Activated T-cell treated with anti-CD3 and anti-CD28 coated beads, Interleukin-2, amount 50 U/mL, for 4 hours (primary cell): ENCODE results near the gene BCAS1. TPM values are rescaled to one million over a fixed set of nuclear protein-coding genes. Genes with fewer than 3 reads are reported as not detected.
A peak's percentile ranks its signal among the peaks of the same experiment; 100 is the strongest.

ENCODE experiments used
- ATAC-seq, 2 donors: fragments of 200-7000 bp; cut with Tn5 transposase; one replicate each; pipeline ENCODE4 v1.10.0; 2021
- DNase-seq: peaks from one replicate; pipeline ENCODE4 v3.0.0-alpha.2; 2020
- H3K27me3 Mint-ChIP-seq: one replicate; pipeline ENCODE4 v1.8.0; 2021; ENCODE audit warnings: low read depth, mixed read lengths
- H3K36me3 Mint-ChIP-seq: one replicate; pipeline ENCODE4 v1.8.0; 2022; ENCODE audit warnings: mixed read lengths; ENCODE audit not compliant: insufficient read depth
- H3K4me1 Mint-ChIP-seq: one replicate; pipeline ENCODE4 v1.8.0; 2021; ENCODE audit warnings: low read depth, mixed read lengths
- H3K4me3 Mint-ChIP-seq: one replicate; pipeline ENCODE4 v1.8.0; 2021; ENCODE audit warnings: mild to moderate bottlenecking, moderate library complexity, mixed read lengths
- H3K9me3 Mint-ChIP-seq: one replicate; pipeline ENCODE4 v1.8.0; 2021; ENCODE audit warnings: mixed read lengths
- total RNA-seq, 3 donors: library from RNA; stranded (reverse); gene quantifications; one replicate each; pipeline ENCODE4 v1.2.1, GENCODE V29; 2021

BCAS1 gene
- total RNA-seq, 3 donors from 2014 or later, result 0.40 TPM; not detected in 2

DNA sequence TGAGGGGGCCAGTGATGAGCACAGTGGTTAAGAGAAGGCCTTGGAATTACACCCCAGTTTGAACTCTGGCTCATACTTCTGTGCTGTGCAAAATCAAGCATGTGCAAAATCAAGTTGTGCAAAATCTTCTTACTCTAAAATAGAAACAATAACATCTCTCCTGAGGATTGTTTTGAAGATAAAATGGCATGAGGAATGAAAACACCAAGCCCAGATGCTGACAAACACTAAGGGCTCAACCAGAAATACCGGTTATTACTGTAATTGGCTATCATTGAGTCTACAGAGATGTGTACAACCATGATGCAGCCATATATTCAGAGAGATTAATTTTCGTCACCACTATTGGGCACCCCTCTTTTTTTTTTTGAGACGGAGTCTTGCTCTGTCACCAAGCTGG lies 5.9 kb upstream of the BCAS1 start:
- ATAC-seq, result no peak
- no peaks in the 10 kb centered on the region for H3K27me3 Mint-ChIP-seq
- peaks cover 21% of the 10 kb centered on the region for H3K4me1 Mint-ChIP-seq
- H3K36me3 Mint-ChIP-seq, result no peaks in the 10 kb centered on the region
- no peaks in the 10 kb centered on the region for H3K9me3 Mint-ChIP-seq
- no peak for DNase-seq
- H3K4me3 Mint-ChIP-seq, result no peak overlapping the region

DNA sequence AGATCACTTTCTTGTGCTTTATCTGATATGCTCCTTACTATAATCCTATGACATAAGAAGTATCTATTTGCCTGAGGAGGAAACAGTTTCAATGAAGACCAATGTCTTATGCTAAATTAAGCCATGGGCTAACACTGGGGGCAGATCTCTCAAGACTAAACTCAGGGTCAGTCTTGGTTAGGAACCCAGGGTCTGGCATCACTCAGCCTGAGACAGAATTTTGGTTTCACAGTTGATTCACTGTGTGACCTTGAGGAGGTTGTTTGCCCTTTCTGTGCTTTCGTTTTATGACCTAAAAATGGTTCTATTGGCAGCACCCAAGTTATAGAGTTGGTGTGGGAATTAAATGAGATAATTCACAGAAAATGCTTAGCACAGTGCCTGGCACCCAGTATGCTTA lies 4.9 kb upstream of the BCAS1 start:
- DNase-seq (no peak), ATAC-seq (no peak)
- Mint-ChIP-seq H3K4me1 (peaks cover 19% of the 10 kb centered on the region), H3K4me3 (no peak overlapping the region), H3K36me3 (no peaks in the 10 kb centered on the region), H3K27me3 (no peaks in the 10 kb centered on the region), H3K9me3 (no peaks in the 10 kb centered on the region)

DNA sequence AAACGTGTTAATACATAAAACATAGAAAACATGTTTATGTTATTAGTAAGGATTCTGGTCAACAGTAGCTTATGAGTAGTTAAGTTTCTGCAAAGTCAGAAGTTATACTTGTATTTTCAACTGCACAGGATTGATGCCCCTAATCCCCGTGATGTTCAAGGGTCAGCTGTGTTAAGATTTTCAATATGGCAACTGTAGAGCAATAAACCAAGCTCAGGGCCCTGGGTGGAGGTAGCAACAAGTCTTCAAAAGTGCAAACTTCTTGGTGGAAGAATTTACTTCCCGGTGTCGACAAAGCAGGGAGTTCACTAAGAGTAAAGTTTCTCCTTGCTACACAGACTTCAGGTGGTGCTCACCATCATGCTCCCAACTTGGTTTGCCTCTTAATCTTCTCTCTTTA lies 4.1 kb upstream of the BCAS1 start:
- Mint-ChIP-seq H3K4me3 (no peak overlapping the region), H3K9me3 (no peaks in the 10 kb centered on the region), H3K36me3 (no peaks in the 10 kb centered on the region), H3K27me3 (no peaks in the 10 kb centered on the region), H3K4me1 (peaks cover 18% of the 10 kb centered on the region)
- DNase-seq (no peak), ATAC-seq (no peak)

DNA sequence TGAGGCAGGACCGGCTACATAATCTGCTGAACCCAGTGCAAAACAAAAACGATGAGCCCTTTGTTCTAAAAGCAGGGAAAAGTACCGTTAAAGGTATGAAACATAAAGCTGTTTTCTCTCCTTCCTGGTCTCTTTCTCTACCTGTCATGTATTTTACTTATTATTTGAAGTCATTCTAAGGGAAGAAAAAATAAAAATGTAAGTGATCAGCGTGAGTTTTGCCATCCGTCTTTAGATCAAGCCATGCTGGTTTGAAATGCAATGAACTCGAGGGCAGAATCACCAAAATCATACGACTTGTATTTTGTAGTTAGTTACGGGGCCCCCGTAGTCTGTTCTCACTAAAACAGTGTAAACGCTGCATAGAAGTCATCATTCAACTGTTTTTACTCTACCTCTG lies 2.9 kb upstream of the BCAS1 start:
- no peak for ATAC-seq
- no peak overlapping the region for H3K4me3 Mint-ChIP-seq
- H3K4me1 Mint-ChIP-seq, result peaks cover 9% of the 10 kb centered on the region

DNA sequence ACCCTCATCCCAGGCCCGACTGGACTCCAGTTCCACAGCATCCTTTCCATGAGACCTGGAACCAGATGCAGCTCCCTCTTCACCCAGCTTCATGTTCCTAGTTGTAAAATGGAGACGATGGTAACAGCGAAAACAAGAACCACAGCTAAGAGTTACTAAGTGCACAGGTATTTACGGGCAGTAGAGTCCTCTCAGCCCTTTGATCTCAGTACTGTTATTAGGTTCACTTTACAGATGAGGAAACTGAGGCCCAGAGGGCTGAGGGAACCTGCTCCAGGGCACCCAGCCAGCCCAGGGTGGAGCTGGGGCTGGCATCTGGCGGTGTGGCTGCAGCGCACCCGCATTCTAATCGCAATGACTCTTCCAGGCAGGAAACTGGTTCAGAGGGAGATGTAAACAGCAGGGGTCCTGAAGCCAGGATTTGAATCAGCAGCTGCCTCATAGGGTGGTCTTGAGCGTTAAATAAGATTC lies 858 bp downstream of the BCAS1 start:
- H3K4me1 Mint-ChIP-seq, result no peaks in the 10 kb centered on the region
- H3K4me3 Mint-ChIP-seq, result no peak overlapping the region
- no peaks in the 10 kb centered on the region for H3K36me3 Mint-ChIP-seq
- H3K9me3 Mint-ChIP-seq, result no peaks in the 10 kb centered on the region
- no peak for DNase-seq
- ATAC-seq, result no peak
- H3K27me3 Mint-ChIP-seq, result peaks cover 3% of the 10 kb centered on the region

More for the DNA sequence above, 2.9 kb upstream of the BCAS1 start:
- no peaks in the 10 kb centered on the region for H3K36me3 Mint-ChIP-seq
- no peak for DNase-seq
- H3K27me3 Mint-ChIP-seq, result no peaks in the 10 kb centered on the region
- H3K9me3 Mint-ChIP-seq, result no peaks in the 10 kb centered on the region

GRCh38 chr20:54068966-54069365 lies 1.4 kb downstream of the BCAS1 start:
- ATAC-seq, result no peak
- no peak for DNase-seq
- no peak overlapping the region for H3K4me3 Mint-ChIP-seq
- no peaks in the 10 kb centered on the region for H3K9me3 Mint-ChIP-seq
- H3K4me1 Mint-ChIP-seq, result peaks cover 3% of the 10 kb centered on the region
- H3K36me3 Mint-ChIP-seq, result no peaks in the 10 kb centered on the region
- H3K27me3 Mint-ChIP-seq, result peaks cover 3% of the 10 kb centered on the region

DNA sequence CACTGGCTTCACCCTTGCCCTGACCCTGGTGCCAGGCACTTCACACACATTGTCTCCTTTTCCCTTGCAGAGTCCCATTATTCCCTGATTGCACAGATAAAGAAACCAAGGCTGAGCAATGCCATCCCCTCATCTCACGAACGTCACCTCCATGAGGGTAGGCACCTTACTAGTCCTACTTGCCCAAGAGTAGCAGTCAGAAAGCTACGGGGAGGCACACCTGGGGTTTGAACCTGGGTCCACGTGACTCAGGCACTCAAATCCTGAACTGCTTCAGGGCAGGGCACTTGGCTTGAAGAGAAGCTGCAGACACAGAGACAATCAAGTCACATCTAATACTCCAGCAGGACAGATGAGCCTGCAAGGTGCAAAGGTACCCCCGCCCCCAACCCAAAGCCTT lies 1.9 kb downstream of the BCAS1 start:
- H3K27me3 Mint-ChIP-seq, result peaks cover 3% of the 10 kb centered on the region
- ATAC-seq, result no peak
- H3K4me1 Mint-ChIP-seq, result peaks cover 8% of the 10 kb centered on the region
- no peak for DNase-seq
- H3K4me3 Mint-ChIP-seq, result no peak overlapping the region
- no peaks in the 10 kb centered on the region for H3K36me3 Mint-ChIP-seq
- H3K9me3 Mint-ChIP-seq, result no peaks in the 10 kb centered on the region

DNA sequence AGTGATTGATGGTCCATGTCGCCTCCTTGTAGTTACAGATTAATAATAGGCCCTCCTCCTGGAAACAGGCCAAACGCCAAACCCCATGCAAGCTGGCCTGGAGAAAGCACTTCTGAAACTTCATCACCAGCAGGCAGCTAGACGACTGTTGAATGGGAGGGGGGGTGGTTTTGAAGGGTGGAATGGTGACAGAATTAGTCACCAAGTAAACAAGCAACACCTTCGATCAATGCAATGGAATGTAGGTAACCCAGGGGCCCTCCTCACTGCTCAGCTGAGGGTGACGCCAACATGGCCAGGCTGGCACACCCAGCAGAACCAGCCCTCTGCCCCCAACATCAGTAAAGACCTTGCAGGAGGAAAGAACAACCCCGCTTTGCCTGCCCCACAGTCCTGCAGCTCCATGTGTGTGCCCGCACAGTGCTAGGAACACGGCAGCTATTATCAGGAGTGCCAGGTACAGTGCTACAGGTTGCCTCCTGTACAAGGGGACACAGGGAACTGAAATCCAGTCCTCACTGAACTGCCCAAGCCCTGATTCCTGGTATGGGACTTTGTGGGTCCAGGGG lies 2.7 kb downstream of the BCAS1 start:
- H3K9me3 Mint-ChIP-seq, result no peaks in the 10 kb centered on the region

DNA sequence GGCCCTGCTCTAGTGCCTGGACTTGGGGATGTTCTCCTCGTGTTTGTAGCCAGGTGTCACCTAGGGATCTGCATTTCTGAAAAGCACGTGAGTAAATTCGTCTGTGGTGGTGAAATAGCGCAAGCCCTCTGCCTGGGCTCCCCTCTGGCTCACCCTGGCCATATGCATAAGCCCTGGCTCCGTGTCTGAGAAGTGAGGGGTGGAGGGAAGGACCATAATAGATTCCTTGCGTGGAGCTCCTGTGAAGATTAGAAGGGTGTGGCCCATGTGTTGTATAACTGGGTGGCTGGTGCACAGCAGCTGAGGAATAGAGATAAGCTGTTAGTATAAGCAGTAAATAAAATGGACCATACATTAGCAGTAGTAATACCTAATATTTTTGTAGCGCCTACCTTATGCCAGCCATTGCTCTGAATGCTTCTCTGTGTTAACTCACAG lies 4.8 kb downstream of the BCAS1 start:
- DNase-seq (no peak), ATAC-seq (no peak)
- H3K9me3 Mint-ChIP-seq, result no peaks in the 10 kb centered on the region
- H3K36me3 Mint-ChIP-seq, result no peaks in the 10 kb centered on the region
- no peak overlapping the region for H3K4me3 Mint-ChIP-seq
- peaks cover 9% of the 10 kb centered on the region for H3K4me1 Mint-ChIP-seq
- peaks cover 3% of the 10 kb centered on the region for H3K27me3 Mint-ChIP-seq

More for the DNA sequence above, 2.7 kb downstream of the BCAS1 start:
- DNase-seq, result no peak
- Mint-ChIP-seq H3K27me3 (peaks cover 3% of the 10 kb centered on the region), H3K36me3 (no peaks in the 10 kb centered on the region), H3K4me1 (peaks cover 9% of the 10 kb centered on the region), H3K4me3 (no peak overlapping the region)
- no peak for ATAC-seq

DNA sequence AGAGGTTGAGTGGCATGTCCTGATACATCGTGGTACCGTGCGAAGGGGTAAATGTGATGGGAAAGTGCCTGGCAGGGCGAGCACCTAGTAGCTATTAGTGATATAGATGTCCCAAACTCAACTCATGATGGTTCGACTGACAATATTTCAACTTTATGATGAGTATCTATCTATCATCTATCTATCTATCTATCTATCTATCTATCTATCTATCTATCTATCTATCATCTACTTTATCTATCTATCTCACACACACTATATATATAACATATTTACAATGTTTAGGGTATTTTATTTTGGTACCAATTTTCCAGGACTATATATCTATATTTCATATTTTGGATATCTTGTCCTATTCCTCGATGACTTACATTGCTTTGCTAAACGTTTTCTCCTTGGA lies 5.5 kb downstream of the BCAS1 start:
- no peaks in the 10 kb centered on the region for H3K36me3 Mint-ChIP-seq
- H3K9me3 Mint-ChIP-seq, result no peaks in the 10 kb centered on the region
- DNase-seq (no peak), ATAC-seq (no peak)
- no peak overlapping the region for H3K4me3 Mint-ChIP-seq
- H3K27me3 Mint-ChIP-seq, result peaks cover 3% of the 10 kb centered on the region
- peaks cover 9% of the 10 kb centered on the region for H3K4me1 Mint-ChIP-seq

DNA sequence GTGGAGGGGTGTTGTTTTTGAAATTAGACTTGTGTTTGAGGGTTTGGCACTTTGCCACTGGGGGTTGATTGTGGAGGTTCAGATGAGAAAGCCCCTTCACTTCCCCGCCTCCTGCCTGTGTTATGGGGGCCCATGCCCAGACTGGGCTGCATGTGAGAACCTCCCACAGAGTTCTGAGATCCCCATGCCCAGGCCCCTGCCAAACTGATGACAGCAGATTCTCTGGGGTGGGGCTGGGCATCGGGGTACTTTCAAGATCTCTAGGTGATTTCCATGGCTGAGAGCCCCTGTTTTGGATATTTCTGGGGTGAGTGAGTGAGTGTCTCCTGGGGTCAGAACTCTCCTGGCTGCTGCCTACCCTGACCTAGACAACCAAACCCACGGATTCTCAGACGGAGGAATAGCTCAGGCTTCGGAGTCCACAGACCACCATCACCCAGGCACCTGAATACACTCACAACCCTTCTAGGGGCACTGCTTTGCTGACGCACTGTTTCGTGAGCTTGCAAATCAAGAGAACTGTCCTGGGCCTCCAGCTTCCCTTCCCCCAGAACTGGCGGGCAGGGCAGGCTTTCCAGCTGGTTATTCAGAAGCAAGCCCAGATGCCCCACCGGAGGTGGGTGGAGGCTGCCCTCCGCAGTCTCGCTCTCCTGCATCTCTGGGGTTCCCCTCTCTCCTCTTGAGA lies 6.3 kb downstream of the BCAS1 start:
- Mint-ChIP-seq H3K9me3 (no peaks in the 10 kb centered on the region), H3K36me3 (no peaks in the 10 kb centered on the region), H3K4me1 (peaks cover 9% of the 10 kb centered on the region), H3K27me3 (peaks cover 3% of the 10 kb centered on the region), H3K4me3 (no peak overlapping the region)
- ATAC-seq (peak; percentile 84 to 85), DNase-seq (no peak)

- ATAC-seq, result no peak
- peaks cover 9% of the 10 kb centered on the region for H3K4me1 Mint-ChIP-seq
- peaks cover 3% of the 10 kb centered on the region for H3K27me3 Mint-ChIP-seq
- H3K9me3 Mint-ChIP-seq, result no peaks in the 10 kb centered on the region
- H3K36me3 Mint-ChIP-seq, result no peaks in the 10 kb centered on the region
- DNase-seq, result no peak
- no peak overlapping the region for H3K4me3 Mint-ChIP-seq
Measured at GRCh38 chr20:54063580-54063979, 6.8 kb downstream of the BCAS1 start.

- Mint-ChIP-seq H3K9me3 (no peaks in the 10 kb centered on the region), H3K4me3 (no peak overlapping the region), H3K36me3 (no peaks in the 10 kb centered on the region), H3K4me1 (peaks cover 9% of the 10 kb centered on the region), H3K27me3 (peaks cover 3% of the 10 kb centered on the region)
- ATAC-seq, result no peak
- DNase-seq, result no peak
Measured at GRCh38 chr20:54062812-54063280, 7.5 kb downstream of the BCAS1 start.

- no peaks in the 10 kb centered on the region for H3K9me3 Mint-ChIP-seq
Measured at GRCh38 chr20:54061101-54061881, 9.1 kb downstream of the BCAS1 start.

More at GRCh38 chr20:54061101-54061881, 9.1 kb downstream of the BCAS1 start:
- ATAC-seq (no peak), DNase-seq (no peak)
- peaks cover 3% of the 10 kb centered on the region for H3K27me3 Mint-ChIP-seq
- H3K4me1 Mint-ChIP-seq, result peaks cover 9% of the 10 kb centered on the region
- no peak overlapping the region for H3K4me3 Mint-ChIP-seq
- H3K36me3 Mint-ChIP-seq, result no peaks in the 10 kb centered on the region
